T-helper 1 cell (primary cell): ENCODE results near the gene ARID1B.
A peak's percentile ranks its signal among the peaks of the same experiment; 100 is the strongest.

Experiments used
- DNase-seq, 5 donors: peaks; one replicate each; pipeline ENCODE4 v3.0.0-alpha.2; 2012 to 2020

Gene ARID1B

GRCh38 chr6:156826290-156826955 is 49.2 kb downstream of the ARID1B start:
- DNase-seq, result no peak

DNA sequence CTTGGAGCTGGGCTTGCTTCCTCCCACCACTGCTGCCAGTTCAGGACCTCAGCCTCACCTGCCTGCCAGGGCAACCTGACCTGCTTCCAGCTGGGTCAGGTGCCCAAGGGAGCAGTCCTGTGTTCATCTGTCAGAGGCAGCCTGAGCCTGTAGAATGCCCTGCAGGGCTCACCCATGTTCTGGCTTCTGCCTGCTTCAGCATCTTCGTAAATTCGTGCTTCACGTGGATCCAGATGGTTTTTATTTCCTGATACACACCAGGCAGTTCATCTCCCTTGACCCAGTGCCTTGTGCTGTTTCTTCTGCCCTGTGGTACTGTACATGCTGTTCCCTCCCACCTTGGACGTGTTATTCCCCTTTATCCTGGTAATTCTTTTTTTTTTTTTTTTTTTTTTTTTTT is 50.2 kb downstream of the ARID1B start:
- no peak for DNase-seq

DNA sequence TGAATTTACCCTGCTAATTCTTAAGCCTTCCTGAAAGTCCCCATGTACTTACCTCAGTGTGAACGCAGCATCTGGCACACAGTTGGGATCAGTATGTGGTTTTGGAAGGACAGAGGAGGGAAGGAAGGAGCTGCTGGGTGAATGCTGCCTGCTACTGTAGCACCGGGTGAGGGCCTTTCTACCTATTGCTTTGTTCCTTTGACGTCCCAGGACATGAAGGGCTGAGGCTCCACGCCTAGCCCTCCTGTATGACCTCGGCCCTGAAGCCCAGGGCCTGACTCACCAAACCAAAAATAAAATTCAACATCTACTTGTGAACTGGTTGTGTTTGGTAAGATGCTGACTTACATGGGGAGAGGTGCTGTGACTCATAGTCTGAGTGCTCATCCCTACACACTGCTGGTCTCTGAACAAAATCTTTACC is 51.1 kb downstream of the ARID1B start:
- DNase-seq, result peak in 1 of 5 donors; percentile 4

DNA sequence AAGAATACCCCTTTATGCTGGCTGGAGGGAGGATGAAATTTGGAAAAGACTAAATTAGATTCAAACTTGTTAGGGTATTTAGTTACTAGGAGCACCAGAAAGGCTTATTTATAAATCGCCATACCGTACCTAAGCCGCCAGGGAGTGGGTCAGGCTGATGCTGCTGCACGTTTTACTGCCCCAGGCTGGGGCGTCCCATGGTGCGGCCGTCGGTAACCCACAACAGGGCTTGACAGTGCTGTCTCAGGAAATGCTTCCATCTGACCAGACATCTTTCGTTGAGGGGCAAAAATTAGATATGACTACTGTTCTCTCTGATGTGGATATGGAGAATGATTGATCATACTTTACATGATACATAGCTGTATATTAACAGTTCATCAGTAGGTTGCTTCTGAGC is 52.9 kb downstream of the ARID1B start:
- DNase-seq, result no peak

GRCh38 chr6:156832231-156832647 is 55.1 kb downstream of the ARID1B start:
- no peak for DNase-seq

DNA sequence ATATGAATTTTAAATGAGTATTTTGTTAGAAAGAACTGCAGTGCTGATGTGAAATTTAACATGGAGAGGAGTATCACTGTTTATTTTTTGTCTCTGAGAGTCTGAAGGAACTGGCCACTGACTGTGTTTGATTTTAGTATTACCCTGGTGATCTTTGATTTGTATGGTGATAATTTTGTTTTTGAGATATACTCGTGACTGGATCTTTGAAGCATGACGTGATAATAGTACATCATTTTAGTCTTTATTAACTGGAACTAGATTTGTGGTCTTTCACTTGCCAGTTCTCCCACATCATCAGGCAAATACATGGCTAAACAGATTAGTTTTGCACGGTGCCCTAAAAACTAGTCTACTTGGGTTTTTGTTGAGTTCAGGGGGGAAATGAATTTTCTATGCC is 55.5 kb downstream of the ARID1B start:
- DNase-seq, result no peak

DNA sequence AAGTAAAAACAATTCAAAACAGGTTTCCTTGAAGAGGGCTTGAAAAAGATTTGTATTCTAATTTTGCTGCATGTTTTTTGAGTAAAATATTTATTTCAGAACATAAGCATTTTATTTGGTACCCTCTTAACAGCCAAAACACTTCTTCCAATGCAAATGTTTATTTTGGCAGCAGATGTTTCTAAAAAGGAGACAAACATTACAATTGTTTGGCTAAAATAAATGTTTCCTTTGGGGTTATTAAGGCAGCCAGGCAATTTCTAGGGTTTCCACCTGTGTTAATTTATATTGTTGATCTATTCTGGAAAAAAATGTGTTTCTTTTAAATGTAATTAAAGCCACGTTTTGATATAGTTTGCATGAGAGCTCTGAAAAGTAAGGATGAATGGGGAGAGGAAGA is 56.6 kb downstream of the ARID1B start:
- DNase-seq, result no peak

DNA sequence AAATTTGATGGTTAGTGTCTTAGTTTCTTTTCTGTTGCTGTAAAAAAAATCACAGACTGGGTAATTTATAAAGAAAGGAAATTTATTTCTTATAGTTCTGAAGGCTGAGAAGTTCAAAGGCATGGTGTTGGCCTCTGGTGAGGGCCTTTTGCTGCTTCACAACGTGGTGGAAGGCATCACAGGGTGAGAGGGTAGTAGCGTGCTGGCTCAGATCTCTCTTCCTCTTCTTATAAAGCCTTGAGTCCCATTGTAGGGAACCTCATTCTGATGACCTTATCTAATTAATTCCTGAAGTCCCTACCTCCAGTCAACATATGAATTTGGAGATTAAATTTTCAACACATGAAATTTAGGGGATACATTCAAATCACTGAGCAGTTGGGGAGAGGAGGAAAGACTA is 62.0 kb downstream of the ARID1B start:
- no peak for DNase-seq

- no peak for DNase-seq
These were observed 62.4 kb downstream of the ARID1B start for GRCh38 chr6:156839591-156840001.

GRCh38 chr6:156840136-156840535 is 63.0 kb downstream of the ARID1B start:
- DNase-seq, result no peak

DNA sequence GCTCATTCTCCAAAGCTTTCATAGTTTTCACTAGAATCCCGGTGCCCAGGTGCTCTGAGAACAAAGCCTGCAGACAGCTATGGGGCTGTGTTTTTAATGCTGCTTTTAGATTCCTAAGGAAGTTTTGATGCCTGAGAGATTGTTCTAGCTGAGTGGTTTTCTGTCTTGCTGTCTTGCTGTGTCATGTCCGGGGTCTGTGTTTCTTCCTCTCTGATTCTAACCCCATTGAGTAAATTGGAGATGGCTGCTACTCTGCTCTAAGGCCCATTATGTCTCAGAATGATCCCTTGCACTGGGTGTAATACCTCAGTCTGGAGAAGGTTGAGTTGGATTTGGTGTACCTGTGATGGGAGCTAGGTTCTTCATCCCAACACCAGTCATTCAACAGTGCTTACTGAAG is 63.4 kb downstream of the ARID1B start:
- DNase-seq, result no peak

DNA sequence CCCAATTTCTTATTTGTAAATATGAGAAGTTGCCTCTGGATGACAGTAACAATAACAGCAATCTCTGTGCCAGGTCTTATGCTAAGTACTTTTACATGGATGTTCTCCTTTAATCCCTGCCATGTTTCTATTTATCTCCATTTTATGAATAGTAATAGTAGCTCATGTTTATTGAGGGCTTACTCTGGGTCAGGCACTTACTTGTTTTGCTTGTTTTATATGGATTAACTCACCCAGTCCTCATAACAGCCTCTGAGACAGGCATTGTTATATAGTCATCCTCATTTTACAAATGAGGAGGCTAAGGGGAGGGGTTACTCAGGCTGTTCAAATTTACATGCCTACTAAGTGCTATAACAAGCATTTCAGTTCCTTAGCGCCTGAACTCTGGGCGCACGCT is 64.3 kb downstream of the ARID1B start:
- DNase-seq, result no peak

GRCh38 chr6:156842598-156843250 is 65.5 kb downstream of the ARID1B start:
- DNase-seq, result no peak

- no peak for DNase-seq
These were observed 66.9 kb downstream of the ARID1B start for GRCh38 chr6:156844089-156844488.

GRCh38 chr6:156845454-156846155 is 68.4 kb downstream of the ARID1B start:
- no peak for DNase-seq

DNA sequence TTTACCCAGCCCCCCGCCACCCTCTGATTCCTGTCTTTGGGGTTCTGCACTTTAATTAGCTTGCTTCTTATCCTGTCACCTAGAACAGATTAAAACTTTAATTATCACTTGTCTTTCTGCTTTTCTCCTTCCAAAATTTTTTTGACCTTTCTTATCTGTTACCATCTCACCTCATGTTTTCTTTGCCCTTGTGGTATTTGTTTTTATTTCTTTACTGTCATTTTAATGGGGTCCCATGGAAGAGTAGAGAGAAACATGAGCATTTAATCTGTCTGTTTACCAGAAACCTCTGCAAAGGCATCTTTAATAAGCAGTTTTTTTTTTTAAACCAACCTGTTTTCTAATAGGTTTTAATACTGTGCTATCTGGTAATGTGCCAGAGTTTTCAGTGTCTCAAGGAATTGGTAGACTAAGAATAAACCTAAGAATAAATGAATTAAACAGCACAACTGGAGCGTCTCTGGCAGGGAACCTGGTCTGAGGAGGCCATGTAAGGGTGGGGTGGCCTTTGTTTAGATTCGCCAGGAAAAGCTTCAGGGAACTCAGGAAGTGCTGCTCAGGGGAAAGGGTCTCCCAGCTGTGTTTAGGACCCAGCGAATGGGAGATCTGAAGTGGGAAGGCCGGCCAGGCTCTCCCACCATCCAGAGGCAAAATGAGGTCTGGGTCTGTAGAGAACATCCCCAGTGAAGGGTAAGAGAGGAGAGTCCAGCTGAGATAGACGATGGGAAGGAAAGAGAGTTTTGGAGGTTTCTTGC is 69.8 kb downstream of the ARID1B start:
- DNase-seq, result no peak

DNA sequence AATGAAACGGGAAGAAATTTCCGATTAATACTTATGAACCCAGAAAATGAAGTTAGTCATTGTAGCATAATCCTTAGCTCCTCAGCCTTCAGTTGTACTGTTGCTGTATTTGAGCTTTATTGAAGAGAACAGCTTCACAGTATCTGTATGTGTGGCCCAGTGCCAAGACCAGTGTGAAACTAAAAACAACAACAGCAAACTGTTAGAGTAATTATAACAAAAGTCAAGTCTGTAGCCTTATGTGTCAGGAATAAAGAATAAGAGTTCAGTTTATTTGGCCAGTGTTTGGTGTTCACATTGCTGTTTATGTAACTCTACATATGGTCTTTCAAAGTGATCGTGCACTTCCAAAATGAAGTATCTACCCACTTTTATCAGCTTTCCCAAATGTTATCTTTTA is 70.9 kb downstream of the ARID1B start:
- DNase-seq, result no peak

GRCh38 chr6:156848533-156848932 is 71.4 kb downstream of the ARID1B start:
- no peak for DNase-seq

DNA sequence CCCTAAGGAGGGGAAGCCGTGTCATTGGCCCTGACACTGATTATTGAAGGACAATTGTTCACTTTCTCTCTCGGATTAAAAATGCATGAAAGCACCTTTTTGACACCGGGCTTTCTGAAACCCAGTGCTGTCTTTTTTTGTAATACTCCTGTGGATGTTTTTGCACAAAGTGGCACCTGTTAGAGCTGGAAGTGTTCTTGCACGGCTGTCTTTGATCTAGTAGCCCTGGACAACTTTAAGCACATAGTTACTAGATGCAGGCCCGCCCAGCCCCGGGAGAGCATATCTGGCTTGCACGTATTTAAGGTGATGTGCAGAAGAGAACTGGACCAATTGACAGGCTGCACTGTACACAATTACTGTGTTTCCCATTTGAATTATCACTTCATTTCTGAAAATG is 72.6 kb downstream of the ARID1B start:
- DNase-seq, result no peak

- no peak for DNase-seq
These were observed 73.2 kb downstream of the ARID1B start for GRCh38 chr6:156850353-156850752.

GRCh38 chr6:156851454-156851921 is 74.3 kb downstream of the ARID1B start:
- DNase-seq, result no peak

DNA sequence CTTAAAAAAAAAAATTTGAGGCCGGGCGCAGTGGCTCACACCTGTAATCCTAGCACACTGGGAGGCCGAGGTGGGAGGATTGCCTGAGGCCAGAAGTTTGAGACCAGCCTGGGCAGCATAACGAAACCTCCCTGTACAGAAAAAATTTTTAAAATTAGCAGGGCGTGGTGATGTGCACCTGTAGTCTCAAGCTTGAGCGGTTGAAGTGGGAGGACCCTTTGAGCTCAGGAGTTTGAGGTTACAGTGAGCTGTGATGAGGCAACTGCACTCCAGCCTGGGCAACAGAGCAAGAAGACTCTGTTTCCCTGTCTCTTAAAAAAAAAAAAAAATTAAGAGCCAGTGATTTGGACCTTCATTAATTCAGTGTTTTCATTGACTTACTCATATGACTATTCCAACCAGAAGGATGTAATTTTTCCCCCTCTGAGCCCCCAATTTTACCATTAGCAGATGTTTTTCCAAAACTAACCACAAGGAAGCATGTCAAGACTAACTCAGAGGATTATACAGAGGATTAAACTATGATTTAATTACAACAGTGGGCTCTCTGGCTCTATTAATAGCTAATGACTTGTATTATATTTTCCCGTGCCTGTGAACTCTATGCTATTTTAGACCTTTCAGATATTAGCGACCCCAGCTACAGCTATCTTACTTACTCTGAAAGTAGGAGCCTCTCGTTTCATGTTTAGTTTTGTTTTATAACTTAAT is 75.1 kb downstream of the ARID1B start:
- DNase-seq, result no peak

- DNase-seq, result no peak
These were observed 75.7 kb downstream of the ARID1B start for GRCh38 chr6:156852858-156853216.
